ENCODE data around the gene INS. TPM values are rescaled to one million over a fixed set of nuclear protein-coding genes. Genes with fewer than 3 reads are reported as not detected.

The INS gene
- total RNA-seq, 2 donors from 2014 or later, result not detected

DNA sequence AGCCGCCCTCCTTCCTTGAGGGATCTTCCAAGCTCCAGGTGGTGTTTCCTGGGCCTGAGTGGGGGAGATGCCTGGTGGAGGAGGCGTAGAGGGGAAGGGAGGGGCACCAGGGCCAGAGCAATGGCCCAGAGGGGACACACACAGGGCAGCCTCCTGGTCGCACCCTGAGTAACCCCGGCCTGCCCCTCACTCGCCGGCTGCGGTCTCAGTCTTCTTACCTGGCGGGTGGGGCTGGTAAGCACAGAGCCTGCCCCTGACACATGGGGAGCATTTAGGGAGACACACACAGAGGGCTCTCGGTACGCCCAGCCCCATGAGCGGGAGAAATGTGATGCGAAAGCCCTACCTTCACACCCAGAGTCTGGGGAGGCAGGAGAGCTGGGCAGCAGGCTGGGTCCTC, 45.7 kb downstream of the INS start:
- ATAC-seq, result no peak
- DNase-seq, result no peak
- intact Hi-C loops (cut with DNase I), result no loop called here

DNA sequence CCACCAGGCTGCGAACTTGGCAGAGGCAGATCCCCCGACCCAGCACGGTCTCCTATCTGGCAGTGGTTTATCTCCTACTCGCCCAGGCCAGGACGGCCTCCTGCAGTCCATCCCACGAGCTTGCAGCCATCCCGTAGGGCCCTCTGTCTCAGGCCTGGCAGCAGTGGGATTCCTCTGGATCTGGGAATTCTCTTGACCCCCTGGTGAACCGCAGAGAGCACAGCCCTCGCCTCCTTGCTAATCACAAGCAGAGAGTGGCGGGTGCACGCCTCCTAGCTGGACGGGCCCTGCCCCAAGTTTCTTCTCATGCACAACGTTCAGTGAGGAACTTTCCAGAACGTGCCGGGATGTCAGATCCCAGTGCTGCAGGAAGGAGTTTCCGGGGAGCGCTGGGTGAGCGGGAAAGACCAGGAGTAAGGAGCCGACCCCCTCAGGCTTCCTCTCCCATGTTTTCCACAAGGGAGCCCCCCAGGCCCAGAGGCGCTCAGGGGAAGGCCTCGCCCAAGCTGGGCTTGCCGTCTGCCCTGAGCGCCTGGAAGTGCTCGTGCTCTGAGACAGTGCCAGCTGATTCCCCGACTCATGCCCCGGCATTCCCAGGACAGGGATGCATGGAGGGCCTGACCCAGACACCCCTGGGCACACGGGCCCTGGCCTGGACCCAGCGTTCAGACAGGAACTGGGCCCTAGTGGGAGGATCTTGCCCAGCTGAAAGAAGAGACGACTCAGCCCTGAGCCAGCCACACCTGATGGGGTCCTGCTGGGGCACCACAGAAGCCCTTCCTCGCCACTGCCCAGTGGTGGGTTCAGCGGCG, 46.4 kb downstream of the INS start:
- DNase-seq (no peak), ATAC-seq (peak in 1 of 2 donors; percentile 59)
- intact Hi-C loops (cut with DNase I), result no loop called here

DNA sequence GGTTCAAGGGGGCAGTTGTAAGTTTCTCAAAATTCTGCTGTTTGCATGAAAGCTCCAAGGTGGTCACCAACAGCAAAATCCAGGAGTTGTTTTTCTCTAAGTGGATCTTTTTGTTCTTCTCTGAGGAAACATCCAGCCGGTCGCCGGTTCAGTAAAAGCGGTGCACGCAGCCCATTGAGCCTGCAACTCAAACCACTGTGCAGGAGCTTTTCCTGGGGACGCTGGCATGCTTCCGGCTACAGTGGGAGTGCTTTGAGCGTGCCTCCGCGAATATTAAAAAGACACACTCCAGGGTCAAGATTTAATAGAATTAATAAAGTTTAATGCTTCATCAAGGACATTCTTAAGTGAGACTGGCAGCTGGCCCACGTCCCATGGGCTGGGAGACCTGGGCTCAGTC, 47.2 kb downstream of the INS start:
- no peak for ATAC-seq
- intact Hi-C loops (cut with DNase I), result no loop called here
- no peak for DNase-seq

DNA sequence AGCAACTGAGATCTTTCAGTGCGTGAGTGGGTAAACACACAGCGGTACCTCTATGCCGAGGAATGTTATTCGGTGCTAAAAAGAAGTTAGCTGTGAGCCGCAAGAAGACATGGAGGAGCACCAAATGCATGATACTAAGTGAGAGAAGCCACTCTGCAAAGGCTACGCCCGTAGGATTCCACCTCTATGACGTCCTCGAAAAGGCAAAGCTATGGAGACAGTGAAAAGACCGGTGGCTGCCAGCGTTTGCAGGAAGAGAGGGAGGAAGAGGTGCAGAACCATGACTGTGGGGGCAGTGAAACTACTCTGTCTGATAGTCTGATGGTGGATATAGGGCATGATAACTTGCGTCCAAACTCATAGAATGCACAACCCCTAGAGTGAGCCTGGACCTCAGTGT, 50.5 kb downstream of the INS start:
- no peak for DNase-seq
- intact Hi-C loops (cut with DNase I), result no loop called here
- ATAC-seq, result no peak

Small RNAs within 50 kb of the gene (microRNA-seq; reads per million reads assigned to microRNA genes)
- gene MIR4686 (0 reads per million in 2 donors), gene MIR483 (66.5 to 91.2 reads per million in 2 donors)

Other genes with a start within 250 kb of the INS start
- 10 to 100 TPM; 11.7 to 28.5 TPM for gene TNNT3, start 241.5 kb downstream of the INS start, total RNA-seq
- 10 to 100 TPM; 42.8 to 77.1 TPM for gene MRPL23, start 213.9 kb downstream of the INS start, total RNA-seq
- 100 to 1,000 TPM; 390 to 610 TPM for gene H19, start 163.4 kb downstream of the INS start, total RNA-seq
- gene IGF2, start 21.8 kb downstream of the INS start, total RNA-seq, result 100 to 1,000 TPM in 1 of 2 donors, 10 to 100 TPM in 1; 94.3 to 114 TPM
- not detected for gene TH, start 10.6 kb upstream of the INS start, total RNA-seq
- under 1 TPM; 0.39 to 0.50 TPM for gene ASCL2, start 109.4 kb upstream of the INS start, total RNA-seq
- 10 to 100 TPM in 1 of 2 donors, 1 to 10 TPM in 1; 4.8 to 19.1 TPM for gene C11orf21, start 140.7 kb upstream of the INS start, total RNA-seq
- gene TSPAN32, start 140.8 kb upstream of the INS start, total RNA-seq, result 10 to 100 TPM; 11.6 to 15.0 TPM
- gene CD81, start 216.1 kb upstream of the INS start, total RNA-seq, result 100 to 1,000 TPM; 699 to 773 TPM
- 10 to 100 TPM; 34.9 to 45.7 TPM for gene TSSC4, start 239.5 kb upstream of the INS start, total RNA-seq

Data from left cardiac atrium (tissue), 4 donors.